RPMI7951 (cell line): ENCODE data around the gene CIB4. TPM values are rescaled to one million over a fixed set of nuclear protein-coding genes. Genes with fewer than 3 reads are reported as not detected.

Source experiments
- DNase-seq: peaks from one replicate; pipeline ENCODE4 v3.0.0-alpha.2; 2012; ENCODE audit warnings: low read depth
- total RNA-seq: library from RNA; depleted of rRNA; stranded (reverse); fragments of >200 nt; shearing (Covaris generic); gene quantifications from 2 replicates; pipeline ENCODE4 v1.2.3, GENCODE V29; 2014; rRNA removed

Gene CIB4
- total RNA-seq = not detected in 2 replicates

- DNase-seq = no peak
These were observed at the start of gene CIB4 for GRCh38 chr2:26640781-26641564. Gene CIB4 (minus strand): TSS chr2:26641366. CDS start chr2:26641314, 52 bp downstream.

GRCh38 chr2:26687801-26688200 lies 46.6 kb upstream of the CIB4 start:
- no peak for DNase-seq

- no peak for DNase-seq
These were observed 46.2 kb upstream of the CIB4 start for GRCh38 chr2:26687328-26687727.

GRCh38 chr2:26685989-26686839 lies 45.0 kb upstream of the CIB4 start:
- DNase-seq = no peak

- DNase-seq = no peak
These were observed 44.2 kb upstream of the CIB4 start for GRCh38 chr2:26685341-26685740.

GRCh38 chr2:26683583-26683982 lies 42.4 kb upstream of the CIB4 start:
- no peak for DNase-seq

GRCh38 chr2:26682155-26682554 lies 41.0 kb upstream of the CIB4 start:
- DNase-seq = peak; percentile 37

- DNase-seq = no peak
These were observed 40.5 kb upstream of the CIB4 start for GRCh38 chr2:26681656-26682055.

GRCh38 chr2:26679867-26680266 lies 38.7 kb upstream of the CIB4 start:
- no peak for DNase-seq

- no peak for DNase-seq
These were observed 36.9 kb upstream of the CIB4 start for GRCh38 chr2:26678035-26678434.

GRCh38 chr2:26675651-26676255 lies 34.6 kb upstream of the CIB4 start:
- no peak for DNase-seq

GRCh38 chr2:26674771-26675170 lies 33.6 kb upstream of the CIB4 start:
- no peak for DNase-seq

GRCh38 chr2:26674002-26674751 lies 33.0 kb upstream of the CIB4 start:
- no peak for DNase-seq

GRCh38 chr2:26672818-26673393 lies 31.7 kb upstream of the CIB4 start:
- DNase-seq = no peak

- no peak for DNase-seq
These were observed 31.1 kb upstream of the CIB4 start for GRCh38 chr2:26672112-26672817.

- no peak for DNase-seq
These were observed 30.5 kb upstream of the CIB4 start for GRCh38 chr2:26671691-26672090.

- no peak for DNase-seq
These were observed 29.8 kb upstream of the CIB4 start for GRCh38 chr2:26670931-26671460.

GRCh38 chr2:26670171-26670570 lies 29.0 kb upstream of the CIB4 start:
- DNase-seq = peak; percentile 54

- DNase-seq = peak; percentile 54
These were observed 27.9 kb upstream of the CIB4 start for GRCh38 chr2:26668856-26669750.
